IPS-18c (cell line): ENCODE data around the gene CAMK2B.
A peak's percentile ranks its signal among the peaks of the same experiment; 100 is the strongest.

ENCODE experiments used
- H3K4me3 ChIP-seq: 2 replicates; pipeline ENCODE4 v1.7.0; 2013; ENCODE audit warnings: low read depth, mild to moderate bottlenecking, low read length, moderate library complexity; ENCODE audit not compliant: insufficient read depth
- H3K9me3 ChIP-seq: one replicate; pipeline ENCODE4 v1.6.1; 2013; ENCODE audit warnings: mild to moderate bottlenecking, low read length, moderate library complexity; ENCODE audit not compliant: control insufficient read depth, insufficient read depth

CAMK2B gene

DNA sequence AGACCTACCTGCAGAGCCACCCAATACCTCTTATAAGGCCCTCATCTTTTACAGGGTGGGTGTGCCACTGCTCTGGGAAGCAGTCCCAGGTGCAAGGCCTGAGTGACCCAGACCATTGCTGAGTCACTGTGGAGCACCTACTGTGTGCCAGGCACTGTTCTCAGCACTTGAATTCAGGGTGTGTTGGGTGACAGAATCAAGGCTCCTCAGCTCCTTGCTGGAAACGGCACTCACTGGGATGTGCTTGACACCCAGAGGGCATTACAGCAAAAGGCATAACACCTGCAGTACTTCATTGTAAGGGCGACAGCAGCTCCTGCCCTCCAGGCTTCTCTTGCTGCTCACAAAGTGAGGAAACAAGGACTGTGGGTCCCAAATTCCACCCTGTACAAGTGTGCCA, 7.1 kb downstream of the CAMK2B start:
- no peak overlapping the region for H3K4me3 ChIP-seq
- H3K9me3 ChIP-seq, result no peaks in the 10 kb centered on the region

DNA sequence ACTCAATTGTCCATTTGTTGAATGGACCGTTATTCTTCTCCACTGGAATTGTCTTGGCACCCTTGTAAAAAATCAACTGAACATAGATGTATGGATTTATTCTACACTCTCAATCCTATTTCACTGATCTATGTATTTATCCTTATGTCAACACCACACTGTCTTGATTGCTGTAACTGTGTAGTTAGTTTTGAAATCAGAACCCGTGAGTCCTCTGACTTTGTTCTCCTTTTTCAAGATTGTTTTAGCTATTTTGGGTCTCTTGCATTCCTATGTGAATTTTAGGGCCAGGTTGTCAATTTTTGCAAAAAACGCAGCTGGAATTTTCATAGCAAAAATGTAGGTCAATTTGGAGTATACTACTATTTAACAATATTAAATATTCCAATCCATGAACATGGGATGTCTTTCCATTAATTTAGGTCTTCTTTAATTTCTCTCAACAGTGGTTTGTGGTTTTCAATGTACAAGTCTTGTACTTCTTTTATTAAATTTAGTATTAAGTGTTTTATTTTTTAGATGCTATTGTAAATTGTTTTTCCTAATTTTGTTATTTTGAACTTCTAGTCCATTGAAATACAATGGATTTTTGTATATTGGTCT, 10.0 kb downstream of the CAMK2B start:
- no peaks in the 10 kb centered on the region for H3K9me3 ChIP-seq
- H3K4me3 ChIP-seq, result no peak overlapping the region

DNA sequence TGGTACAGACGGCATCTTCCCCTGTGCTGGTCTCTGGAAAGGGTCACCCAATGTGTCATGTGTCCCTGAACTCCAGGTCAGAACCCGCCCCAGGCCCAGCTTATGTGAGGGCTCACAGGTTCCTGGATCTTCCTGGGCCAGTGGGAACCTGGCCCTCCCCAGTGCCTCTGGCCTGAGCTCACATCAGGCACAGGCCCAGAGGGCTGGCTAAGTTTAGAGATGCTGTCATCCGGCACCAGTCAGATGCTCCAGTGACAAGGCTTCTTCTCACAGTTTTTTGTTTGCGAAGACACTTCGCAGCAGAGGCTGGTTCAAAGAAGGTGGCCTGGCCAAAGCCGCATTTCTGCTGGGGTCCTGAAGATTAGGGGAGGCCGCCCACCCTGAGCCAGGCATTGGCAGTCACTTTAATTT, 11.8 kb downstream of the CAMK2B start:
- Histone ChIP-seq H3K9me3 (peaks cover 3% of the 10 kb centered on the region), H3K4me3 (no peak overlapping the region)

DNA sequence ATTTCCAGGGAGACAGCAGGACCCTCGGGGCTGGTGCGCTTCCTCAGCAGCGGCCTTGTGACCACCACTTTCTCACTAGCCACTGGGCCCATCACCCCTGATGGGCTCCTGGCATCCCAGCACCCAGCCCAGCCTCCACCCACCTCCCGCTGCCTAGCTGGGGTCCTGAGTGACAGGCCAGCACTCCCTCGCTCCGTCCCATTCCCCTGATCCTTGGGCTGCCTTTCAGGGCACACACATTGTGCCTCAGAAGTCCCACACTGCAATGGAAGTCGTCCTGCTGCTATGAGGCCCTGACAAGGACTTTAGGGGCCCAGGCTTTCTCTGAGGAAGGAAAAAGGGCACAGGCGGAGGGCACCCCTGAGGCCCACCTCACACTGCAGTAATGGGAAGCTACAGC, 12.4 kb downstream of the CAMK2B start:
- H3K9me3 ChIP-seq, result peaks cover 3% of the 10 kb centered on the region

DNA sequence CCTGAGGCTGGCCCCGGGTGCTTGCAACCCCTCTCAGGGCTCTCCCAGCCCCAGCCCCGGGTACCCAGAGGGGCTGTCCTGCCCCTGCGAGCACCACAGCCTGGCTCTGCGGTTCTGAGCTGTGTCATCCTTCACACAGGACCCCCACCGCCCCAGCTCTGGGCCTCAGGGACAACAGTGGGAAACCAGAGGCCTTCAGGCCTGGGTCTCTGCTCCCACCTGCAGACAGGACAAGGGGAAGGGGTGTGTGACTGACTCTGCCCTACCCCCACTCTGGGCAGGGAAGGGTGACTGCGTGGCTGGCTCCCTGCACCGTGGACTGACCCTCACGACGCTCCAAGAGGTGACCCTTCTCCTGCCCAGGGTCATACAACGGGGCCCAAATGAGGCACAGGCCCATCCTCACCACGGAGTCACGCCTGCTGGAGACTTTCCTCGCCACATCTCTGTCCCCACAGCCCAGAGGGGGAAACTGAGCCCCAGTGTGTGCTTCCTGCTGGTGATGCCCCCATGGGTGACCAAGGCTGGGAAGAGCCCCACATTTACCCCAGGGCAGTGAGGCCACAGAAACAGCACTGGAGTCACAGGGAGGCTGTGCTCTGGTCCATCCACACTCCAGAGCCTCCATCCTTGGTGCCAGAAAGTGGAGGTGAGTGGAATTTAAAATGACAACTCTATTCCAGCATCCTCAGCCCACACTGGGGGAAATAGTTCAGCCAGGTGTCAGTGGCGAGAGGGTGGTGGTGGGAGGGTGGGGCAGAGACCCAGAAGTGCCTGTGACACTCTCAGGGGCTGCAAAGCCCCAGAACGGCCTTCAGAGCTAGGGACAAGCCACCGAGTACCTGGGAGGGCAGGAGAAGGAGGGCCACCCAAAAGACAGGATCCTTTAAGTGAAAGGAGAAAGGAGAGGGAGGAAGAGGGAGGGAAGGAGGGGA, 13.6 kb downstream of the CAMK2B start:
- H3K9me3 ChIP-seq, result peaks cover 3% of the 10 kb centered on the region
- H3K4me3 ChIP-seq, result no peak overlapping the region

More for the DNA sequence above, 12.4 kb downstream of the CAMK2B start:
- no peak overlapping the region for H3K4me3 ChIP-seq

DNA sequence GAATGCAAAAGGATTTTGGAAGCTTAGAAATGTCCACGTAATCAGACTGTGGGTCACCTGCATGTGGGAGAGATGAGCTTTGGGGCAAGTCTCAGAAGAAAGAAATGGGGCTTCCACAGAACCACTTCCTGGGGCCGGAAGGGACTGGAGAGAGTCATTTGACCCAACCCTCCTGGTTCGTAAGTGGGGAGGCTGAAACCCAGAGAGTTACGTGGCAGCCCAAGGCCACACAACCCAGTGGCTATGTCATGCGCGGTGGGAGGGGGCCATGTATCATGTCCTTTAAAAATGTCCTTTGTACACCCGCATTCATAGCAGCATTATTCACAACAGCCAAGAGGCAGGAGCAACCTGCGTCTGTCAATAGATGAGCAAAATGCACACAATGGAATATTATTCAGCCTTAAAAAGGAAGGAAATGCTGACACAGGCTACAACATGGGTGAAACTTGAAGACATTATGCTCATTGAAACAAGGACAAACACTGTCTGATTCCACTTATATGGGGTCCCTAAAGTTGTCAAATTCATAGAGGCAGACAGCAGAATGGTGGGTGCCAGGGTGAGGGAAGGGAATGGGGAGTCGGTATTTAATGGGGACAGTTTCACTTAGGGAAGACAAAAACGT, 15.1 kb downstream of the CAMK2B start:
- peaks cover 3% of the 10 kb centered on the region for H3K9me3 ChIP-seq
- H3K4me3 ChIP-seq, result peak overlapping the region; percentile 47; the same call in 1 of the 2 replicates

DNA sequence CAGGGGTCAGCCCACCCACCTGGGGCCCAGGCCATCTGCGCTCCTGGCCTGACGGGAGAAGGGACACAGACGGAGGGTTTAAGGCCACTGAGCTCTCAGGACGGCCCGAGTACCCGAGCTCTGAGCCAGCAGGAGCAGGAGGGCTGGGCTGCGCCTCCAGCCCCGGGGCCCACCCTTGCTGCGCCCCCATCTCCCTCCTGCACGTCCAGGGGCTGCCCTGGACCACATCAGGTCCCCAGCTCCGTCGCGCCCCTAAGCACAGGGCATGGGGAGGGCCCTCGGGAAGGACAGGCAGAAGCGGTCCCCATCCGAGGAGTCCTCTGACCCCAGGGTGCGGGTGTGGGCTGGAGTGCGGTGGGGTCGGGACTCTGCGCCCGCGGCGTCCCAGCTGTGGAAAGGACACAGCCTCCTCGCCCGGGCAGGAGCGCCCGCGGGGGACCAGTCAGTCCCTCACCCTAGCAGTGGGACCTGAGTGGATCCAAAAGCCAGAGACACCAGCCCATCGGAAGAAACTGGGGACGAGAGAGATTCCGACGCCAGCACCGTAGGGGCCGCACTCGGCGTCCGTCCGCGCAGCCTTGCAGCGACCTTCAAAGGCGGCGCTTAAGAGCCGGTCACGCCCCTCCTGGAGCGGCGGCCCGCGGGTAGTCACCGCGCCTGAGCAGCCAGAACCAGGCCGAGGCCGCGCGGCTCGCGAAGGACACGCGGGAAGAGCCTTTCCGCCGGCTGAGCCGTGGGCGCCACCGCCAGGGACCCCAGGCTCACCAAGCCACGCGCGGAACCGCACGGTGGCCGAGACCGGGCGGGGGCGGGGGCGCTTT, 15.9 kb downstream of the CAMK2B start:
- Histone ChIP-seq H3K9me3 (peaks cover 3% of the 10 kb centered on the region), H3K4me3 (peak overlapping the region; percentile 47)

DNA sequence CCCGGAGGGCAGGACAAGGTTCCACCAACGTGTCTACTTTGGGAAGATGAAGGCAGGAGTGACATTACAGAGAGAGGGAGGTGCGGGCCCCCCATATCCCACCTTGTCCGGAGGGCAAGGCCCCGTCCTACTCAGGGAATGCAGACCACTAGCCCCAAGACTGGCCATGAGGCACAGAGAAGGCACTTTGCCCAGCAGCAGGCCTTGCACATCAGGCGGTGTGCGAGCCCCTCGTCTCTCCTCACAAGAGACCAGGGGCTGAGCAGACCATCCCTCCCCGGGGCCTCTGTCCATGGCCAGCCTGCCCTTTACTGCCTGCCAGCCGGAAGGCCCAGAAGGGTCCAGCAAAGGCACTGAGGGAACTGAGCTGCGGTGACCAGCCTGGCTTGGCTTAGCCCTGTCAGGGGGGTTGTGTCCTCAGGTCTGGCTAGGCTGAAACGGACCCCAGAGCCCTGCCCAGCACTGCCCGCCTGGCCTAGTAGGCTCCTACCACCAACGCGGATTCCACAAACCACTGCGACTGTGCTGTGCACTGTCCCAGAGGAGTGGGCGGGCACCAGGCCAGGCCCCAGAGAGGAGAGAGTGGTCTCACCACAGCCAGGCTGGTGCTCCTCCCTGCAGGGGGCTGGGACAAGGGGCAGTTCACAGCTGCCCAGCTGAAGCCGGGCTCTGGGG, 16.7 kb downstream of the CAMK2B start:
- Histone ChIP-seq H3K9me3 (peaks cover 3% of the 10 kb centered on the region), H3K4me3 (no peak overlapping the region)

DNA sequence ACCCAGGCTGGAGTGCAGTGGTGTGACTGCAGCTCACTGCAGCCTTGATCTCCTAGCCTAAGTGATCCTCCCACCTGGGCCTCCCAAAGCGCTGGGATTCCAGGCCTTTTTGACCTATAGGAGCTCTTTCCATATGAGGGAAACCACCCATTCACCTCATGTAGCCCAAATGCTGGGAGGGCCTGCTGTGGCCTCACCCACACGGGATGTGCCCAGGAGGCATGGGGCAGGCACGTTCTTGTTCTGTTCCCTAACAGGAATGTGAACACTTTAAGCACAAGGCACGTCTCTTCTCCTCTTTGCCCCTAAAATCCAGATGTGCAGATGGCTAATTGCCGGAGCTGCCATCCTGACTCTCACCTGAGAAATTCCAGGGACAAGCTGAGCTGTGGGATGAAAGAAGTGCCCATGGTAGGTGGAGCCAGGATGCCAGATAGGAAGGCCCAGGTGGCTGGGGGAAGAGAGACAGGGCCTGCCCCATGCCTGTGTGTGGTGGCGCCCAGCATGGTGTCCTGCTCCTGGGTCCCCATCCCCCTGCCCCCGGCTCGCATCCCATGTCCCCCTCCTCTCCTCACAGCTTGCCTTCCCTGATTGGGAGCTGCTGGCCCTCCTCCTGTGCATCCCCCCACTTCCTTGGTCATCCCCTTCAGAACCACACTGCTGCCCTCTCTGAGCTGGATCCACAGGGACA, 17.3 kb downstream of the CAMK2B start:
- H3K4me3 ChIP-seq, result no peak overlapping the region
- H3K9me3 ChIP-seq, result peaks cover 3% of the 10 kb centered on the region

DNA sequence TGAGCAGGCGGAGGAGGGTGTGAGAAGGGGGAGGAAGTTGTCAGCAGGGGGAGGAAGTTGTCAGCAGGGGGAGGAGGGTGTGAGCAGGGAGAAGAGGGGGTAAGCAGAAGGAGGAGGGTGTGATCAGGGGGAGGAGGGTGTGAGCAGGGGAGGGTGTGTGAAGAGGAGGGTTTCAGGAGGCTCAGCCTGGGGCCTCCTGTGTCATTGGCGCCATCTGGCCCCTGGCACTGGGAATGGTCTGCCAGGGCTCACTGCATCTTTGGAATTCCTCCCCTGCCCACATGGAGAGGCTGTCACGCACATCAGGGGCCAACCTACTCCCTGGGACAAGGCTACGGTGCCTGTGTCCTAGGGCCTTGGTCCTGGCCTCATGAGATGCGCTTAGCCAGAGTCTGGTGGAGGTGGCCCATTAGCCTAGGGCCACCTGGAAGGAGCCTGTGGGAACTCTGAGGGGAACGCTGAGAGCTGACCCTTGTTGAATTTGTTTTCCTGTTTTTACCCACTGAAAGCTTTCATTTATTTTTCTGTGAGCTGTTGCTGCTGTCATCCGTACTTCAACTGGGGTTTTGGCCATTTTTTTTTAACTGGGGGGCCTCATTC, 18.0 kb downstream of the CAMK2B start:
- H3K9me3 ChIP-seq, result peaks cover 3% of the 10 kb centered on the region
- no peak overlapping the region for H3K4me3 ChIP-seq

DNA sequence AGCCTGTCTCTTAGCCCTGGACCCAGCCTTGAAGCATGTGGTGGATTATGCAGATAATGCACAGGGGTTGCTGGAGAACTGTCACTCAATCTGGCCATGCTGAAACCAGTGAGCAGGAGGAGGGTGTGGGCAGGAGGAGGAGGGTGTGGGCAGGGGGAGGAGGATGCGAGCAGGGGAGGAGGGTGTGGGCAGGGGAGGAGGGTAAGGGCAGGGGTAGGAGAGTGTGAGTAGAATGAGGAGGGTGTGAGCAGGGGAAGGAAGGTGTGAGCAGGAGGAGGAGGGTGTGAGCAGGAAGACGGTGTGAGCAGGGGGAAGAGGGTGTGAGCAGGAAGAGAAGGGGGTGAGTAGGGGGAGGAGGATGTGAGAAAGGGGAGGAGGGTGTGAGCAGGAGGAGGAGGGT, 18.8 kb downstream of the CAMK2B start:
- no peak overlapping the region for H3K4me3 ChIP-seq
- peaks cover 3% of the 10 kb centered on the region for H3K9me3 ChIP-seq

DNA sequence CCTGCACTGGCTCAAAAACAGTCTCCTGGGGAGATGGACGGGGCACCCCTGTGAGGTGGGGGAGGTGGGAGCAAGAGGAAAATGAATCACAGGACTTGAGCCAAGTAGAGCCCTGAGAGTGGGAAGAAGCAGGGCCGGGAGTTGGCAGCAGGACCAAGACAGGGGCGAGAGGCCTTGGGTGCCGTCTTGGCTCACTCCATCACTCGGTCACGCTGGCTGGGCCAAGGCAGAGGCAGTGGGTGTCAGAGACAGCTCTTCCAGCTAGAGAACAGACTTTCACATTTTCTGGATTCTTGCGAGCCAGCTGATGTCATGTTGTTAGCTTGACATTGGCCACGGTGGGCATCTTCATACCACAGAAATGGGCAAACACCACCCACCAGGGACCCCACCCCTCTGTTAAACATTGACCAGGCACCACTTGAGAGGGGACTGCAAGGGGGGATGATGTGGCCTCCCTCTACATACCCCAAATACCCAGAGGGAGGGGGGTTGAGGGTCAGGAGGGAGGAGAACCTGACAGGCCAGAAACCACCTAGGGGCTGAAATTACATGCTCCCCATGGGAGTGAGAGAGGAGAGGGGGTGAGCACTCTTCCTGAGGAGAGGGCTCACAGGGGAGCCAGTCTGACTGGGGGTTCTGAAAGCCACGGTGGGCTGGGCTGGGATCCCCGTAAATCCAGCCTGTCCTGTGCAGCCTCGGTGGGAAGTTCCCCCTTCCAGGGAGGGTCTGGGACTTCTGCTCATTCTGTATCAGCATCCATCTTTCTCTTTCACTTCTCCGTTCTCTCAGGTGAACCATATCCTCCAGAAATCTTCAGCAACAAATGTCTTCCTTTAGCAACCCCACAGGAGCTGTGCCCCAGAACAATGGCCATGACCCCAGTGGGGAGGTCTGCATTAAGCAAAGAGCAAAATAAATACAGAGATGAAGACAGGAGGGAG, 19.6 kb downstream of the CAMK2B start:
- peaks cover 3% of the 10 kb centered on the region for H3K9me3 ChIP-seq
- no peak overlapping the region for H3K4me3 ChIP-seq

DNA sequence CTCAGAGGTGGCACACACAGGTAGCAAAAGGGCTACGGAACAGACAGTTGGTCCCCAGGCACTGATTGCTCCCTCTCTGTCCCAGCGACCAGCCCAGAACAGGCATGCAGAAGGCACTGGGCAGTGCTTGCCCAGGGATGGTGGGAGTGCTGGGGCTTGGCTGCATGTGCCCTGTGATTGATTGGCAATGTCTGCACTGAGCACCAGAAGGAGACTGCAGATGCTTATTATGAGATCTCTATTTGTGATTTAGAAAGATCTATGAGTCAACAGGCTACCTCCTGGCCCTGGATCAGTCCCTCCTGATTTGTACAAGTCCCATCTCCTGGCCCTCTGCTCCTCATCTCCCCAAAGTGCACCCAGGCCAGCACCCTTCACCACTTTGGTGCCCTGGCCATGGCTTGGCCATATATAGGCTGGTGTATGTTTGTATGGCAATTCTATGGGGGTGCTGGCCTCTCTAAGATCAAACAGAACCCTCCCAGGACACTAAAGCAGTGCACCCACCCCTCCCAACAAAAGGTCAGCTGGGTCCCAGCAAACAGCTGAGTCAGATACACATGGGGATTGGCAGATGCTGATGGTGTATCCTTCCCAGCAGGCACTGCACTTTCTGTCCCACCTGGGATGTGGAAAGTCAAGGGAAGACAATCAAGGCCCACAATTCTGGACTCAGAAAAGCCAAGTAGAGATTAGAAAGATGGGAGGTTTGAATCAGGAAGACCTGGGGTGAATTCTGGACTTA, 30.9 kb downstream of the CAMK2B start:
- Histone ChIP-seq H3K4me3 (no peak overlapping the region), H3K9me3 (no peaks in the 10 kb centered on the region)

DNA sequence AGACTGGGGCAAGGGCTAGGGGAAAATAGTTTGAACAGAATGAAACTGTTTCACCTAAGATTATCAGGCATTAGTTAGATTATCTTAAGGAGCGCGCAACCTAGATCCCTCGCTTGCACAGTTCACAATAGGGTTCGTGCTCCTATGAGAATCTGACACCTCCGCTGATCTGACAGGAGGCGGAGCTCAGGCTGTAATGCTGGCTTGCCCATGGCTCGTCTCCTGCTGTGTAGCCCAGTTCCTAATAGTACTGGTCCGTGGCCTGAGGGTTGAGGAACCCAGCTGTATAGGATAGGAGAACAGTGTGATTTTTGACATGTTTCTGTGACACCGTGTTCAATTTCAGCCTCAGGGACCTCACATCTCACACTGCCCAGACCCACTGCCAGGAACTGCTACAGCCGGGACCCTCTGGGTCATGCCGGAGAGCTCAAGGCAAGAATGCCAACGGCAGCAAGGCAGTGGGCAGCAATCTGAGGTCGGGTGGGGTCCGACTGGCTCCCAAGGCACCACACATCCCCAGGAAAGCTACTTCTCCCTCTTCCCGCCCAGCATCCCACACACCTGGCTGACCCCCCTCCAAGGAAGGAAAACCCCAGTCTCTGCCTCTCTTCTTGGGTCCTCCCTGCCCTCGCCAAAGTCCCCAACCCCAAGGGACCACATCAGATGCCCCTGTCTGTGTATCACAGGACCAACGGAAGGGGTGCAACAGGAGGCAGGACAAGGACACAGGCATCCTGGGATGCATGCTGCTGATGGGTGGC, 31.7 kb downstream of the CAMK2B start:
- Histone ChIP-seq H3K9me3 (no peaks in the 10 kb centered on the region), H3K4me3 (no peak overlapping the region)
